Erythroblast (primary cell): ENCODE data around the gene GPR156.

Source experiments
- GATA1 ChIP-seq: IDR thresholded peaks from 2 replicates; pipeline ENCODE4 v1.6.1; 2011; ENCODE audit warnings: low read depth, mild to moderate bottlenecking, control low read depth, low read length, moderate library complexity
- POLR2A ChIP-seq: IDR thresholded peaks from 2 replicates; pipeline ENCODE4 v1.6.1; 2011; ENCODE audit warnings: mild to moderate bottlenecking, low read length

- no peak for TF ChIP-seq POLR2A
- TF ChIP-seq GATA1, result no peak
These were observed 127.9 kb downstream of the GPR156 start for GRCh38 chr3:120157113-120157512.
